Transverse colon (tissue), 4 donors: ENCODE results near the gene CNTNAP2.

Source experiments
- CTCF ChIP-seq, 5 experiments: fragments of 200-600 bp in 3 of 5; fragments of 450-650 bp in 2 of 5; sonication (generic) in 3 of 5; IDR thresholded peaks; 1 replicate in 2 of 5; 2 replicates in 3 of 5; pipeline ENCODE4 v1.5.1; 2016 to 2017; ENCODE audit warnings: antibody characterized with exemption in 5 of 5, inconsistent platforms in 3 of 5, mild to moderate bottlenecking in 2 of 5, moderate library complexity in 1 of 5
- EP300 ChIP-seq: sonication (generic); formaldehyde crosslinking; IDR thresholded peaks from one replicate; pipeline ENCODE4 v1.6.1; 2017; ENCODE audit warnings: antibody characterized with exemption, low read depth
- POLR2A ChIP-seq: fragments of 450-650 bp; IDR thresholded peaks from one replicate; pipeline ENCODE4 v1.6.1; 2016; ENCODE audit warnings: antibody characterized with exemption, mild to moderate bottlenecking, moderate library complexity
- POLR2AphosphoS5 ChIP-seq, 3 donors: sonication (generic); formaldehyde crosslinking; IDR thresholded peaks; one replicate each; pipeline ENCODE4 v1.6.1; 2016; ENCODE audit warnings: antibody characterized with exemption in 3 of 3

- TF ChIP-seq CTCF (IDR thresholded peaks at IDR 0.05): no peak
- TF ChIP-seq POLR2A: no peak
- TF ChIP-seq POLR2AphosphoS5 (IDR thresholded peaks at IDR 0.05): no peak
- TF ChIP-seq EP300: no peak
Observed at GRCh38 chr7:148218603-148219002, 2102.0 kb downstream of the CNTNAP2 start.
